ENCODE results near the gene BRWD1. TPM values are rescaled to one million over a fixed set of nuclear protein-coding genes. Genes with fewer than 3 reads are reported as not detected.

Gene BRWD1
- total RNA-seq, 1 donor from 2014 or later, result 19.5 TPM

GRCh38 chr21:39318091-39318959 lies 4.9 kb upstream of the BRWD1 start:
- no peak for DNase-seq (ENCODE audit: low read depth)
- H3K4me3 ChIP-seq (ENCODE audit: low read depth, low read length), result no peak overlapping the region
- TF ChIP-seq, protein P1, sequence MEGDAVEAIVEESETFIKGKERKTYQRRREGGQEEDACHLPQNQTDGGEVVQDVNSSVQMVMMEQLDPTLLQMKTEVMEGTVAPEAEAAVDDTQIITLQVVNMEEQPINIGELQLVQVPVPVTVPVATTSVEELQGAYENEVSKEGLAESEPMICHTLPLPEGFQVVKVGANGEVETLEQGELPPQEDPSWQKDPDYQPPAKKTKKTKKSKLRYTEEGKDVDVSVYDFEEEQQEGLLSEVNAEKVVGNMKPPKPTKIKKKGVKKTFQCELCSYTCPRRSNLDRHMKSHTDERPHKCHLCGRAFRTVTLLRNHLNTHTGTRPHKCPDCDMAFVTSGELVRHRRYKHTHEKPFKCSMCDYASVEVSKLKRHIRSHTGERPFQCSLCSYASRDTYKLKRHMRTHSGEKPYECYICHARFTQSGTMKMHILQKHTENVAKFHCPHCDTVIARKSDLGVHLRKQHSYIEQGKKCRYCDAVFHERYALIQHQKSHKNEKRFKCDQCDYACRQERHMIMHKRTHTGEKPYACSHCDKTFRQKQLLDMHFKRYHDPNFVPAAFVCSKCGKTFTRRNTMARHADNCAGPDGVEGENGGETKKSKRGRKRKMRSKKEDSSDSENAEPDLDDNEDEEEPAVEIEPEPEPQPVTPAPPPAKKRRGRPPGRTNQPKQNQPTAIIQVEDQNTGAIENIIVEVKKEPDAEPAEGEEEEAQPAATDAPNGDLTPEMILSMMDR (conservative IDR thresholded peaks at IDR 0.05; ENCODE audit: low read depth, low read length), result no peak

DNA sequence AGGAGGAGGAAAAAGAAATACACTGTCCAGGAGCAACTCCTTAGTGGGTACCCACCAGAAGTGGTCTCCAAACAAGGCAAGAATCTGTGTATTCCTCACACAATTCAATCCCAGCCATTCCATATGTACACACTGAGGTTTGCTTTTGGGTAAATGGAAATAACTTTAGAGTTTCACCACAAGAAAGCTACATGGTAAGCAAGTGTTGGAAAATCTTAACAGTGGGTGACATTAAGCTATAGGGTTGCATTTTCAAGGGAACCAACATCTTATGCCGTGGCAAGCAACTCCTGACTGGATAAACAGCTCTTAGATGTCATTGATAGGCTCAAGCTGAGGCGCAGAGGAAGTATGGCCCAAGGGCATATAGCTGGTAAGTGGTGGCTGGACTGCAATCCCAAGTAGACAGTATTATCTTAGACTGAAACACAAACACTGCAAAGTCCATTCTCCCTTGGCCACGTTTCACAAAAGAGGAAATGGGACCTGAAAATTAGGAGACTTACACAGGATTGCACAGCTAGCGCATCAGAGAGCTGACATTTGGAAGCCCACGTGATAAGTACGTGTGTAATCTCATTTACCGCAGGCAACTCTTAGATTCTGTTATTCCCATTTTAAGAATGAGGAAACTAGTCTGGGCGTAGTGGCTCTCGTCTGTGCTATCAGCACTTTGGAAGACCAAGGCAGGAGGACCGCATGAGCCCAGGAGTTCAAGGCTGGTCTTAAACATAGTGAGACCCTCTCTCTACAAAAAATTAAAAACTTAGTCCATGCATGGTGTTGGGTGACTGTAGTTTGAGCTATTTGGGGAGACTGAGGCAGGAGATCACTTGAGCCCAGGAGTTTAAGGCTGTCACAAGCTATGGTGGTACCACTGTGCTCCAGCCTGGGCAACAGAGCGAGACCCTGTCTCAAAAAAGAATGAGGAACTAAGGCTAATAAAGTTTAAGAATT lies 4.0 kb upstream of the BRWD1 start:
- TF ChIP-seq, protein P1 (conservative IDR thresholded peaks at IDR 0.05; ENCODE audit: low read depth, low read length), result no peak
- DNase-seq (ENCODE audit: low read depth), result no peak

GRCh38 chr21:39316729-39317128 lies 3.3 kb upstream of the BRWD1 start:
- H3K4me3 ChIP-seq (ENCODE audit: low read depth, low read length), result no peak overlapping the region
- DNase-seq (ENCODE audit: low read depth), result no peak
- TF ChIP-seq, protein P1 (conservative IDR thresholded peaks at IDR 0.05; ENCODE audit: low read depth, low read length), result no peak

More for the DNA sequence above, 4.0 kb upstream of the BRWD1 start:
- H3K4me3 ChIP-seq (ENCODE audit: low read depth, low read length), result no peak overlapping the region

GRCh38 chr21:39315603-39316445 lies 2.4 kb upstream of the BRWD1 start:
- DNase-seq (ENCODE audit: low read depth), result no peak
- no peak overlapping the region for H3K4me3 ChIP-seq (ENCODE audit: low read depth, low read length)
- TF ChIP-seq, protein P1 (conservative IDR thresholded peaks at IDR 0.05; ENCODE audit: low read depth, low read length), result no peak

DNA sequence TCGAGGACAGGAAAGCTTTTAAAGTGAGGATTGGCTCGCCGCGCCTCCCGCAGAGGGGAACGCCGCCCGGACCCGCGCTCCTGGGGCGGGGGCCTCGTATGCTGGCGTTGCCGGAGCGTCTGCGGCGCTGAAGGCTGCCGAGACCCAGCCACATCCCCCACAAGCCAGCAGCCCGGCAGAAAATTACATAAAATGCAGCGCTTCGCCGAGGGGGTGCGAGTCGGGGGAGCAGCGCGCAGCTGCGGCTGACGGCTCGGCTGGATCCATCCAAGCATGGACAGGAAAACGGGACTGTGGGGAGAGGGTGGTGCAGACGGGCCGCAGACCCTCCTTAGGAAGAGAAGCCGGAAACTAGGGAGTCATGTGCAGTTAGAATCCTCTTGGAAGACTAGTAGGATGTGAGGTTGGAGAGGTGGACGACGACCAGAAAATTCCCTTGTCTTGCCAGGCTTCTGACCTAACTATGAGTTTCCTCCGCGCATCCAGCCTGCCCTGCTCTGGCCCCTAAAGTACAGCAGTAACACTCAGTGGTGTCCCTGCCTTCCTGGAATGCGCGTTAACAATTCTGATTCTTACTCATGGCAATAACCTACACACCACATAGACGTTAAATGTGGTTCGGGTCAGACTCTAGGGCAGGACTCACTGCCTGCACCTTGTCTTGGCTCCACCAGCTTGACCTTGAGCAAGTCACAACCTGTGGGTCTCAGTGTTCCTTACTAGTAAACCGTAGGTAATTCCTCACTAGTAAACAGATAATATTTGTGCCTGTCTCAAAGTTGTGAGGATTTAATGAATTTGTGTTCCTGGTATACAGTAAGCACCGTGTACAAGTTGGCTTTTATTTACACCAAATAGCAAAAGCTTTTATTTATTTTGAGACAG lies 953 bp upstream of the BRWD1 start:
- TF ChIP-seq, protein P1 (conservative IDR thresholded peaks at IDR 0.05; ENCODE audit: low read depth, low read length), result no peak
- DNase-seq (ENCODE audit: low read depth), result peak; percentile 31
- H3K4me3 ChIP-seq (ENCODE audit: low read depth, low read length), result peak overlapping the region; percentile 75
